ENCODE results near the gene RBM4B.

Gene RBM4B

DNA sequence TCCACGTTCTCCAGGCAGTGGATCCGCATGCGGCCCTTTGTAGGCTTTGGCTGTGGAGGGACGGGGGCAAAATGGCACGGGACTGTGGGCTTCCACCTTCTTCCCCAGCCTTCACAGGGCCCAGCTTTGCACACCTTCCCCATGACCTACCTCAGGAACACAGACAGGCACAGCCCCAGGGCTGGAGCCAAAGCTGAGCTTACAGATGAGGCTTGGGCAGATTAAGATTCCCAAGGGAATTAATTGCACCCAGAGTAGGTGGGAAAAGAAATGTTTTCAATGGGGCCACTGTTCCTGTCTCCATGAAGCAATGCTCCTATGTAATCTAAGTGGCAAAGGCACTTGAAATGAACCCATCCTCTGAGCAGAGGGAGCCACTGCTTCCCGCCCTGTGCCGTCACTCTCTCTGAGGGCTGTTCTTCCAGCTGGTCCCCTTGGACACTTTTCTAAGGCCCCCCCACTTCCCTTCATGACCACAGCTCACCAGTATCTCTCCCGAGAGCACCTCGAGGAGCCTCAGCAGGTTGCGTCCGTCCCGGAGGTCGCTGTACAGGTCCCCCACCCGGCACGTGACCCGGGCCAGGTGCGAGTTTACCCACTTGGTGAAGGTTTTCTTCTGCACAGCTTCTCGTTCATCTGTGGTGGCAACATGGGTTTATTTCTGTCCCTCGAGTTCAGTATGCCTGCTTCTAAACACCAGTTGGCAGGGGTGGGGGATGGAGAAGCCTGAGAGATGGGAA, 37.8 kb upstream of the RBM4B start:
- H3K27me3 Mint-ChIP-seq = peaks cover 66% of the 10 kb centered on the region
- no peaks in the 10 kb centered on the region for H3K36me3 Mint-ChIP-seq
- H3K9me3 Mint-ChIP-seq = no peaks in the 10 kb centered on the region
- no peak overlapping the region for H3K4me3 Mint-ChIP-seq
- no peak overlapping the region for H3K27ac Mint-ChIP-seq
- H3K4me1 Mint-ChIP-seq = peaks cover 5% of the 10 kb centered on the region
- no peak for ATAC-seq

DNA sequence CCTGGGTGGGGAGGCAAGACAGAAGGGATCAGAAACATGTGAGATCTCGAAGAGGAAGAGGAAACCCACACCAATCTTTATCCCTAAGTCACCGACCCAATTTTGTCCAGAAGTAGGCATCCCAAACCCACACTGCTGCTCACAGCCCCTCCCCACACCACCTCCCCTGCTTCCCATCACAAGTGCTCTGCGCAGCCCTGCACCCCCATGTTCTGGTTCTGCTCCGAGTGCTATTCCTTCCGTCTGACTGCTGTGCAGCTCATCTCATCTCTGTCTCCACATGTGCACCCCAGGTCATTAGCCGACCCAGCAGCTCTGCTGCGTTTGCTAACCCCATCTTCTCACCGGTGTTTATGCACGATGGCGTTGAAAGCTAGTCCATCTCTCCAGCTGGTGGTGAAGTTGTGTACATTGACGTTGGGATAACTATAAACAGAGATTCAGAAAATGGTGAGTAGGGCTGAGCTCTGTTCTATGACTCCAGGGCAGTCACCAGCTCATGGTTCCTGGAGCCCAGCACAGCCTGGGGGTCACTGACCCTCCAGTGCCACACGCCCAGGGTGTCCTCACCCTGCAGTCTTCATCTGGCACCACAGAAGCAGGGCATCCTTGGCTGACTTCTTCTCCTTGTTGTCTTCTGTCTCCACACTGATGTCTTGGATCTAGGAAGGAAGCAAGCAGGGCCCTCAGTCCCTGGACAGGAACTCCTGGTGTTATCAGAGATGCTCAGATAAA, 36.2 kb upstream of the RBM4B start:
- Mint-ChIP-seq H3K27me3 (peaks cover 50% of the 10 kb centered on the region), H3K27ac (no peak overlapping the region)
- ATAC-seq = no peak

DNA sequence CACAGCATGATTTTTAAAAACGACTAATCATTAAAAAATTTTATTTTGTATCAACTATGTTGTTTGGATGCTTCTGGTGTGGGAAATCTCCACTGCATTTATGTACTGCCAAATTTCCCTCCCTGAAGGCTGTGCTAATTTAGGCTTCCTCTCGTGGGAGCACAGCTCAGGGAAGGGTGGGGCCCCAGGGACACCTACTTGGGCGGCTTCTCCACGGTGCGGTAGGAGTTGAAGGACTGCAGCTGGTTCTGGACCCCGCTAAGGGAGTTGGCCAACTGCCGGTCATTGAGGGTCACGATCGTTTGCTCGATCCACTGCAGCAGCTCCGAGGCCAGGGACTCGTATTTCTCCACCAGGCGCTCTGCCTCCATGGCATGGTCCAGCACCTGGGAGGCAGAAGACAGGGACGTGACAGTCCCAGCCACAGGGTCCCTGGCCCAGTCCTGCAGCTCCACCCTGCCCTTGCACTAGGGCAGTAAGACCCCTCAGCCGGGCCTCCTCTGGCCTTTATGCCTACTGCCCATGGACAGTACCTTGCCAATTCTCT, 32.8 kb upstream of the RBM4B start:
- H3K36me3 Mint-ChIP-seq = no peaks in the 10 kb centered on the region
- no peak overlapping the region for H3K27ac Mint-ChIP-seq
- H3K4me3 Mint-ChIP-seq = no peak overlapping the region
- no peaks in the 10 kb centered on the region for H3K4me1 Mint-ChIP-seq
- no peak for ATAC-seq
- H3K27me3 Mint-ChIP-seq = peaks cover 25% of the 10 kb centered on the region
- H3K9me3 Mint-ChIP-seq = no peaks in the 10 kb centered on the region

More for the DNA sequence above, 36.2 kb upstream of the RBM4B start:
- no peaks in the 10 kb centered on the region for H3K36me3 Mint-ChIP-seq
- H3K4me1 Mint-ChIP-seq = no peaks in the 10 kb centered on the region
- H3K4me3 Mint-ChIP-seq = no peak overlapping the region
- H3K9me3 Mint-ChIP-seq = no peaks in the 10 kb centered on the region

DNA sequence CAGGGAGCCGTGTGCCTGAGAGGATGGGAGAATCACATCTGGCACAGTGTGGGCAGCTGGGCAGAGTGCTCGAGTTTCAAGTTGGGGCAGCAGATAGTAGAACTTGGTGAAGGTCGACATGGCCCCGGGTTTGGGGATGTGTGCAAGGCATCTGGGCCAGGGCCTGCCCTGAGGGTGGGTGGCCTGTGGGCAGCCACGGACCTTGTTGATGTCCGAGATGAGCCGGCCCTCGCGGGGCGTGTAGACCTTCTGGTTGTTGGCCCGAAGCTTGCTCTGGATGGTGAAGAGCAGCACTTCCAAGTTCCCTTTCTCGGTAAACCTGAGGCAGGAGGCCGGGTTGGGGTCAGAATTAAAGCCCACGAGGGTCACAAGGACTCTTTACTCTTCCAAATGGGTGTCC, 31.0 kb upstream of the RBM4B start:
- Mint-ChIP-seq H3K9me3 (no peaks in the 10 kb centered on the region), H3K4me3 (no peak overlapping the region), H3K27me3 (peaks cover 7% of the 10 kb centered on the region)

DNA sequence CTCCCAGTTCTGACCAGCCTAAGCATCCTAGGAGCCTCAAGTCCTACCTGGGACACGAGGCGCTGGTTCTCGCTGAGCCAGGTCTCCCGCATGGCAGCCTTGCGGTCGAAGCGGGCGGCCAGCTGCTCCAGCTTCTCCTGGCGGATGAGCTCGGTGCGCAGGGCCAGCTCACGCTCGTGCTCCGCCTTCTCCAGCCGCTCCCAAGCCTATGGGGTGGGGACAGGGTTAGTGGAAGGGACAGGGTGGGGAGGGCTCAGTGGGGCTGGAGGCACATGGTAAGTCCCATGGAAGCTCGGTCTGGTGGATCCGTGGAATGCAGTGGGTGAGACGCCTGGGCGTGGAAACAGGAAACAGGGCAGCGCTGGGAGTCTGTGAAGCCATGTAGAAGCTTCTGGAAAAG, 30.4 kb upstream of the RBM4B start:
- H3K27ac Mint-ChIP-seq = no peak overlapping the region
- no peaks in the 10 kb centered on the region for H3K36me3 Mint-ChIP-seq
- no peaks in the 10 kb centered on the region for H3K9me3 Mint-ChIP-seq
- no peaks in the 10 kb centered on the region for H3K4me1 Mint-ChIP-seq
- no peak for ATAC-seq
- no peak overlapping the region for H3K4me3 Mint-ChIP-seq
- H3K27me3 Mint-ChIP-seq = peaks cover 1% of the 10 kb centered on the region

More for the DNA sequence above, 31.0 kb upstream of the RBM4B start:
- no peak overlapping the region for H3K27ac Mint-ChIP-seq
- H3K4me1 Mint-ChIP-seq = no peaks in the 10 kb centered on the region
- ATAC-seq = no peak
- H3K36me3 Mint-ChIP-seq = no peaks in the 10 kb centered on the region

DNA sequence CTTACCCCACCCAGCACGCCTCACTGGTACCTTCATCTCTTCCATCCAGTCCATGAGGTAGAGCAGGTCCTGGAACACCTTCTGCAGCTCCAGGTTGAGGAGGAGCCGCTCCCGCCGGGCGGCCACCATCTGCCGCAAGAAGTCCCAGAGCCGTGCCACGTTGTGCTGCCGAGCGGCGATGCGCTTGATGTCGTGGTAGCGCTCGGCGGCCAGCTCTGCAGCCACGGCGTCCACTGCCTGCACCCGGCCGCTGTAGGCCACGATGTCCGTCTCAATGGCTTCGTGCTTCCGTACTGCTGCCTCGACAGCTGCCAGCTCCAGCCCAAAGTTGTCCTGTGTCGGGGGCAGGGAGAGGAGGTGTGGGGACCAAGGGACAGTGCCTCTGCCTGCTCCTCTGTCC, 29.8 kb upstream of the RBM4B start:
- ATAC-seq = no peak
- Mint-ChIP-seq H3K27me3 (no peaks in the 10 kb centered on the region), H3K4me1 (no peaks in the 10 kb centered on the region), H3K9me3 (no peaks in the 10 kb centered on the region), H3K27ac (no peak overlapping the region), H3K36me3 (no peaks in the 10 kb centered on the region), H3K4me3 (no peak overlapping the region)

DNA sequence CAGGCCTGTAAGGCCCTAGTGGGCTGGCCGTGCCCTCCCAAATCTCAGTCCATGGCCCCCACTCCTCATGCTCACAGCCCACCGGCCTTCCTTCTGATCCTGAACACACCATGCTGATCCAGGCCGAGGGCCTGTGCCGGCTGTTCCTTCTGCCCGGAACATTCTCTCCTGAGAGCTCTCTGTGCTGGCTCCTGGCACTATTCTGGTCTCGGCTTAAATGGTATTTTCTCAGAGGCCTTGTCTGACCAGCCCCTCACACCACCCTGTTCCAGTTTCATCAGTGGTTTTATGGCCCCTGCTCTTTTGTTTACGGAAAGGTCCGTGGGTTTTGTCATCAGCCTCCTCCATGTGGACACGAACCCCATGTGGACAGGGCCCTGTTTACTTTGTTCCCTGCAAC, 29.3 kb upstream of the RBM4B start:
- Mint-ChIP-seq H3K4me1 (no peaks in the 10 kb centered on the region), H3K9me3 (no peaks in the 10 kb centered on the region), H3K27ac (no peak overlapping the region), H3K27me3 (no peaks in the 10 kb centered on the region), H3K36me3 (no peaks in the 10 kb centered on the region), H3K4me3 (no peak overlapping the region)
- ATAC-seq = no peak

DNA sequence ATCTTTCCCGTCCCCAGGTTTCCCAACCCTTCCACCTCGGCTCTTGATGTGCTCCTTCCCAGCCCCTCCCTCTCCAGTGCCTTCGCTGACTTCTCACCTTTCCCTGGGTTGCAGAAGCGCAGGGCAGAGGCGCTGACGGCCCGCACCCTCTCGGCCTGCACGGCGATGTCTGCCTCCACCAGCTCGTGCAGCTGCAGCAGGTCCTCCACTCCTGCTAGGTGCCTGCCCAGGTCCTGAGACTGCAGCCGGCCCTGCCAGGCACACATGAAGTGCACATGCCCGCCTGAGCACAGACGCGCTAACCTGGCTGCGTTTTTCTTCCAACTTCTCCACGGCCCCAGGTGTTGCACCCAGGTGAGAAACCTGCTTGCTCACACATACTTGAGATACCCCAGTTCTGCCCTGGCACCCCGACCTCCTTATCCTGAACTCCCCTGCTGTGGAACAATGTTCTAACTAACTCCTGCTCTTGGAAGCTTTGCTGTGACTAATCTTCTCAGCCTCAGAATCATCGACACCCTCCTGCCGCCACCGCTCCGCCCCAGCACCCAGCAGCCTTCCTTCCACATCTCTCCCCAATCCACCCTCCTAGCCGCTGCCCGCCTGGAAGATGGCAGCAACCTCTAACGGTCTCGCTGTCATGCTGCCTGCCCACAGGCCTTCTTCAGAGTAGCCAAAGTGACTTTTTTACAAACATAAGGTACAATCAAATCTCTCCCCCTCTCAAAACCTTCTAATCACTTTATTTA, 28.1 kb upstream of the RBM4B start:
- no peaks in the 10 kb centered on the region for H3K4me1 Mint-ChIP-seq
- H3K27ac Mint-ChIP-seq = no peak overlapping the region
- H3K4me3 Mint-ChIP-seq = no peak overlapping the region
- no peaks in the 10 kb centered on the region for H3K36me3 Mint-ChIP-seq
- no peaks in the 10 kb centered on the region for H3K27me3 Mint-ChIP-seq
- H3K9me3 Mint-ChIP-seq = no peaks in the 10 kb centered on the region
- ATAC-seq = no peak

DNA sequence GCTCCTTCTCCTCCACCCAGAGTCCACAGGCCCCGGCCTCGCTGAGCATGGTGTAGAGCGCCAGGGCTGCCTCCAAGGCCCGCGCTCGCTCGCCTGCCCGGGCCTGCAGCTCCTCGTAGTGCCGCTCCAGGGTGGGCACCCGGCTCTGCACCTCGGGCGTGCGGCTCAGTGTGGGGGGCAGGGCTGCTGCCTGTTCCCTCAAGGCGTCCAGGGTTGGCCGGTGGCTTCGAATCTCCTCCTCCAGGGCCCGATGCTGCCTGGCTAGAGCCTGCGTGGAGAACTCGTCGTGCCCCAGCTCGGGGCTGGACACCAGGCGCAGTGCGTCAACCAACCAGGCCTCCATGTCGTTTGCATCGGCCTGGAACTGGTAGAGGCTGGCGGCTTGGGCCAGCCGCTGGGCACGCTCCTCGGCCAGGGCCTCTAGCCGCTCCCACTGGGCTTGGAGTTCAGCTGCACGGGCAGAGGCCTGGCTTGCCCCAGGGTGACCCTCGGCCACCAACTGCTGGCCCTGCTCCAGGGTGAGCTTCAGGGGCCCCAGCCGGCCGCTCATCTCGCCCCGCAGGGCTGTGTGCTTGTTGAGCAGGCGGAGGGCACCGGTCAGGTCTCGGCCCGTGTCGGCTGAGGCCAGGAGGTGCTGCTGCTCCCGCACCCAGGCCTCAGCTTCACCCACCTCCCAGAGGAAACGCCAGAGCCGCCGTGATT, 27.1 kb upstream of the RBM4B start:
- Mint-ChIP-seq H3K36me3 (no peaks in the 10 kb centered on the region), H3K27me3 (no peaks in the 10 kb centered on the region), H3K4me3 (no peak overlapping the region), H3K27ac (no peak overlapping the region), H3K9me3 (peaks cover 1% of the 10 kb centered on the region), H3K4me1 (no peaks in the 10 kb centered on the region)
- peak; percentile 52 for ATAC-seq

DNA sequence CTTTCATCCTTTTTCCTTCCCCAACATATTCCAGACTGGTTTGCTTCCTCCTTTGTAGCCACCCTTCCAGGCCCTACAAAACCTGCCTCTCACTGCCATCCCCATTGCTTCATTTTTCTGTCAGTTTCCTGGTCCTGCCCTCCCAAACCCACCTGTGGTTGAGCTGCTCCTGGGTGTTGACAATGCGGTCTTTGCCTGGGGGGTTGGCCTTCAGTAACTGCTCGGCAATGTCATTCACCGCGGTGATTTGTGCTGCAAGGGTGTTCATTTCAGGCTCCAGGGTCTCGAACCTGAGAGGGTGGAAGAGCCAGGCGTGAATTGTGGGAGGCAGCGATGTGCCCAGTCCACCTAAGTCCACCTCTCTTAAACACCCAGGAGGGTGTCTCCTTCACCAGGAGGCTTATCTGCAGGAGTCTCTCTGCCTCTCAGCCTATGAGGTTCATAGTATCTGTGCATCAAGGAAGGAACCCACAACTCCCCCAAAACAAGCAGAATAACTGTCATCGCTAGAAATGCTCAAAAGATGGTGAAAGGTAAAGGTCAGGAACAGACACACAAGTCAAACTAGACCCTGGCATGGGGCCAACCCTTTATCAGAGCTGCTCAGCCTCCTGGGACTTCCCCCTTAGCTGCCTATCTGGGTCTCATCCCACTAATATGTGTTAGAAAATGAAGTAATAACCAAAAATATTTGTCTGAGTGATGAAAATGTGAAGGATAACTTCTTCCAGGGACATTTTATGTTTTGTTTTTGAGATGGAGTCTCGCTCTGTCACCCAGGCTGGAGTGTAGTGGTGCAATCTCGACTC, 23.9 kb upstream of the RBM4B start:
- H3K4me1 Mint-ChIP-seq = no peaks in the 10 kb centered on the region
- no peaks in the 10 kb centered on the region for H3K36me3 Mint-ChIP-seq
- H3K4me3 Mint-ChIP-seq = no peak overlapping the region
- H3K27ac Mint-ChIP-seq = no peak overlapping the region
- no peak for ATAC-seq
- no peaks in the 10 kb centered on the region for H3K27me3 Mint-ChIP-seq
- H3K9me3 Mint-ChIP-seq = peaks cover 2% of the 10 kb centered on the region

DNA sequence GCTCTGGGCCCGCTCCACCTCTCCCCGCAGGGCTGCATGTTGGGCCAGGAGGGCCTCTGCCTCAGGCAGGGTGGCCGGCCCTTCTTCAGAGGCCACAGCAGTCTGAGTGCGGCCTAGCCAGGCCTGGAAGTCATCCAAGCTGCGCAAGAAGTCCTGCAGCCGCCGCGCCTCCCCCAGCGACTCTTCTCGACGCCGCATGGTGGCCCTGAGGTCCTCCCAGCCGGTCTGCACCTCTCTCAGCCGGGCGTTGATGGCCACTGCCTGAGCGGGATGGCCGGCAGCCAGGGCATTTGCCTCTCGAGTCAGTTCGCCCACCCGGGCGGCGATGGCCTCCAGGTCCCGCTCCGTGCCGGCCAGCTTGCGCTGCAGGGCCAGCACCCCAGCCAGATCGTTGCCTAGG, 23.1 kb upstream of the RBM4B start:
- Mint-ChIP-seq H3K4me3 (no peak overlapping the region), H3K27me3 (no peaks in the 10 kb centered on the region)

DNA sequence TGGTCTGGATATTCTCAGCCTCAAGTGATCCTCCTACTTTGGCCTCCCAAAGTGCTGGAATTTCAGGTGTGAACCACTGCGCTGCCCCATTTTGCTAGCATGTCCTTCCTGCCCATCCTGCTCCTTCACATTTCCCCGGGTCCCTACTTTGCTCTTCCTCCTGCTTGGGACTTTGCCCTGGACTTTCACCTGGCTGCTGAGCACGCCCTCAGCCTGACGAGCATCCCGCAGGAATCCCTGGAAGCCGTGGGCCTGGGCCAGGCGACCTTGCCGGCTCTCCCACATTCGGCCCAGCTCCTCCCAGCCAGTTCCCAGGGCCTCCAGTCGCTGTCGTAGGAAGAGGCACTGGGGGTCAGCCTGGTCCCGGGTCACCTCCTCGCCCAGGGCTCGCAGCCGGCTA, 22.6 kb upstream of the RBM4B start:
- Mint-ChIP-seq H3K27me3 (no peaks in the 10 kb centered on the region), H3K9me3 (peaks cover 2% of the 10 kb centered on the region), H3K27ac (no peak overlapping the region), H3K4me3 (no peak overlapping the region), H3K4me1 (no peaks in the 10 kb centered on the region), H3K36me3 (no peaks in the 10 kb centered on the region)
- ATAC-seq = no peak

More for the DNA sequence above, 23.1 kb upstream of the RBM4B start:
- Mint-ChIP-seq H3K36me3 (no peaks in the 10 kb centered on the region), H3K27ac (no peak overlapping the region), H3K9me3 (peaks cover 2% of the 10 kb centered on the region), H3K4me1 (no peaks in the 10 kb centered on the region)
- ATAC-seq = no peak

DNA sequence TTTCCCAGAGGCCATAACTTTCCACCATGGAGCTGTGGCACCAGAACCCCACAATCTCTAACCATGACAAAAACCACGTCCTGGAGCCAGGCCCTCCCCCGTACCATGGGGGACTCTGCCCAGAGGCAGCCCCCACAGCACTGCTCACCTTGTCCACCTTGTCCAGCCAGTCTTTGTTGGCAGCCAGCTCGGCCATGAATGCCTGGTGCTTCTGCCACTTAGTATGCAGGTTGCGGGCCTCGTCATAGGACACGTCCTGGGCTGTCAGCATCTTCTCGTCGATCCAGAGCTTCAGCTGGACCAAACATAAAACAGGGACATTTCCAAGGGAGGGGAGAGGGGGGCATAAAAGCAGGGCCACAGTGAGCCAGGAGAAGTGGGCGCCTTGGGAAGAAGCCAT, 20.8 kb upstream of the RBM4B start:
- H3K4me1 Mint-ChIP-seq = peaks cover 11% of the 10 kb centered on the region
- no peaks in the 10 kb centered on the region for H3K27me3 Mint-ChIP-seq
- no peak overlapping the region for H3K27ac Mint-ChIP-seq
- no peaks in the 10 kb centered on the region for H3K36me3 Mint-ChIP-seq
- H3K4me3 Mint-ChIP-seq = no peak overlapping the region
- no peak for ATAC-seq
- H3K9me3 Mint-ChIP-seq = peaks cover 2% of the 10 kb centered on the region

DNA sequence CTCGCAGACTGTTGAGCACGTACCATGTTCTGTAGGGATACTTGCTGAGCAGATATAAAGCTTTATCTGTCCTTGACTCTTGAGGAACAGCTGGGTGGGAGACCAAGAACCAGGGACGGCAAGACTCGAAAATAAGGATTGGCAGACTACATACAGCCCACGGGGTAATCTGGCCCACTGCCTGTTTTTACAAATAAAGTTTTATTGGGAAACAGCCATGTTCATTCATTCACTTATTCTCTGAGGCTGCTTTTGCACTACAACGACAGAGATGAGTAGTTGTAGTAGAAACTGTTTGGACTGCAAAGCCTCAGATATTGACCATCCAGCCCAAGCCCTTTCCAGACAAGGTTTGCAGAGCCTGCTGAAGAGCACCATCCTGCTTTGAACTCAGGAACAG, 20.3 kb upstream of the RBM4B start:
- no peaks in the 10 kb centered on the region for H3K36me3 Mint-ChIP-seq
- no peak overlapping the region for H3K27ac Mint-ChIP-seq
- H3K9me3 Mint-ChIP-seq = peaks cover 2% of the 10 kb centered on the region
- H3K4me1 Mint-ChIP-seq = peaks cover 11% of the 10 kb centered on the region
- ATAC-seq = no peak
- H3K4me3 Mint-ChIP-seq = no peak overlapping the region
- H3K27me3 Mint-ChIP-seq = no peaks in the 10 kb centered on the region
